Osteoblast (primary cell): ENCODE data around the gene CCNL2. TPM values are rescaled to one million over a fixed set of nuclear protein-coding genes. Genes with fewer than 3 reads are reported as not detected.

Experiments
- DNase-seq: peaks from one replicate; pipeline ENCODE4 v3.0.0; 2011; ENCODE audit warnings: low spot score, mixed read lengths; ENCODE audit not compliant: insufficient read length; ENCODE audit errors: missing footprints
- H2AFZ ChIP-seq: 2 replicates; pipeline ENCODE4 v1.6.0; 2011; ENCODE audit warnings: mild to moderate bottlenecking, low read length
- H3K27ac ChIP-seq: 2 replicates; pipeline ENCODE4 v1.5.1; 2011; ENCODE audit warnings: mild to moderate bottlenecking, low read depth, low read length, moderate library complexity
- H3K27me3 ChIP-seq: 2 replicates; pipeline ENCODE4 v1.6.0; 2012; ENCODE audit warnings: mild to moderate bottlenecking, control low read depth, inconsistent platforms, low read length, moderate library complexity; ENCODE audit not compliant: insufficient read depth
- H3K36me3 ChIP-seq: 2 replicates; pipeline ENCODE4 v1.5.1; 2011; ENCODE audit warnings: mild to moderate bottlenecking, low read length, control low read depth, moderate library complexity; ENCODE audit not compliant: insufficient read depth
- H3K4me1 ChIP-seq: 2 replicates; pipeline ENCODE4 v1.5.1; 2011; ENCODE audit warnings: mild to moderate bottlenecking, low read length, control low read depth, moderate library complexity; ENCODE audit not compliant: insufficient read depth
- H3K4me2 ChIP-seq: 2 replicates; pipeline ENCODE4 v1.6.0; 2011; ENCODE audit warnings: mild to moderate bottlenecking, low read length; ENCODE audit not compliant: insufficient read depth
- H3K4me3 ChIP-seq: fragments of 200-600 bp; sonication (generic); 3 replicates; pipeline ENCODE4 v1.5.1; 2012; ENCODE audit warnings: mild to moderate bottlenecking, low read length, inconsistent platforms; ENCODE audit not compliant: insufficient read depth
- H3K79me2 ChIP-seq: 2 replicates; pipeline ENCODE4 v1.6.0; 2012; ENCODE audit warnings: mild to moderate bottlenecking, low read length, control low read depth, inconsistent platforms; ENCODE audit not compliant: insufficient read depth
- H3K9me3 ChIP-seq: 2 replicates; pipeline ENCODE4 v1.5.1; 2011; ENCODE audit warnings: low read depth, low read length, control low read depth
- H4K20me1 ChIP-seq: 2 replicates; pipeline ENCODE4 v1.6.0; 2012; ENCODE audit warnings: mild to moderate bottlenecking, low read length, control low read depth; ENCODE audit not compliant: insufficient read depth
- CTCF ChIP-seq: IDR thresholded peaks from 2 replicates; pipeline ENCODE4 v1.5.1; 2011; ENCODE audit warnings: mild to moderate bottlenecking, low read depth, low read length, moderate library complexity; ENCODE audit errors: extremely low read depth
- total RNA-seq: library from RNA; depleted of rRNA; stranded (reverse); fragments of >200 nt; gene quantifications from 2 replicates; pipeline ENCODE4 v1.2.3, GENCODE V29; 2012

Gene CCNL2
- total RNA-seq, 1 donor: 138 TPM

DNA sequence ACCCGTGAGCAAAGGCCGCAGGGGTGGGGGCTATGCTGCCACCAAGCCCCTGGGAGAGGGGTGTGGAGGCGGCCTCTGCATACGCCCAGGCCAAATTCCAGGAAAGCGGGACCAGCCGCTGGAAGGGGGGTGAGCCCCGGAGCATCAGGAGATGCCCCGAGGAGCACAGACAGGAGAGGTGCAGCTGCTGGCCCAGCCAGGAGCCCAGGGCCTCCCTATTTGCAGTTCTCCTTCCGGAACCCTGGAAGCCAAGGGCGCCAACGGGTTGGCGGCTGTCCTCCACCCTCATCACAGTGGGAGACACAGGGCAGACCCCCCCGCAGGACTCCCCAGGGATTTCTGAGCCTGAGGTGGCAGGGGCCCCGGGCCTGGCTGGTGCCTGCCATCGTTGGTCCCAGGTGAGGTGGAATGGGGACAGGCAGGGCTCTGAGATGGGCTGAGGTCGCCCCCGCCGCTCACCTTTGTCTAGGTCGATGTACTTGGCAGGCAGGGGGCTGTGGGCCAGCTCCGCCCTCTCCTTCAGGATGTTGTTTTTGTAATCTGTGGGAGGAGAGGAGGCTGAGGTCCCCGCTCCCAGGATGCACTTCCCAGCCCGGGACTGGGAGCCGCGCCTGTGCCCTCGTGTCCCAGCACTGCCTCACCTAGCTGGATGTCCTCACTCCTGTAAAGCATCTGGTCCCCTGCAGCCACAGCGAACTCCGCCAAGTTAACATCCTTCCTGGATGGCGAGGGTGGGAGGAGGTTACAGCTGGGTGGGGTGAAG lies 45.6 kb downstream of the CCNL2 start:
- peaks cover 32% of the 10 kb centered on the region for H4K20me1 ChIP-seq
- DNase-seq: peak; percentile 88
- TF ChIP-seq CTCF: no peak
- peaks cover 57% of the 10 kb centered on the region for H3K79me2 ChIP-seq
- H3K9me3 ChIP-seq: no peaks in the 10 kb centered on the region
- H2AFZ ChIP-seq: no peak overlapping the region
- peaks cover 29% of the 10 kb centered on the region for H3K36me3 ChIP-seq
- H3K27me3 ChIP-seq: no peaks in the 10 kb centered on the region
- H3K4me3 ChIP-seq: no peak overlapping the region
- H3K27ac ChIP-seq: no peak overlapping the region
- peaks cover 7% of the 10 kb centered on the region for H3K4me1 ChIP-seq
- H3K4me2 ChIP-seq: no peak overlapping the region

DNA sequence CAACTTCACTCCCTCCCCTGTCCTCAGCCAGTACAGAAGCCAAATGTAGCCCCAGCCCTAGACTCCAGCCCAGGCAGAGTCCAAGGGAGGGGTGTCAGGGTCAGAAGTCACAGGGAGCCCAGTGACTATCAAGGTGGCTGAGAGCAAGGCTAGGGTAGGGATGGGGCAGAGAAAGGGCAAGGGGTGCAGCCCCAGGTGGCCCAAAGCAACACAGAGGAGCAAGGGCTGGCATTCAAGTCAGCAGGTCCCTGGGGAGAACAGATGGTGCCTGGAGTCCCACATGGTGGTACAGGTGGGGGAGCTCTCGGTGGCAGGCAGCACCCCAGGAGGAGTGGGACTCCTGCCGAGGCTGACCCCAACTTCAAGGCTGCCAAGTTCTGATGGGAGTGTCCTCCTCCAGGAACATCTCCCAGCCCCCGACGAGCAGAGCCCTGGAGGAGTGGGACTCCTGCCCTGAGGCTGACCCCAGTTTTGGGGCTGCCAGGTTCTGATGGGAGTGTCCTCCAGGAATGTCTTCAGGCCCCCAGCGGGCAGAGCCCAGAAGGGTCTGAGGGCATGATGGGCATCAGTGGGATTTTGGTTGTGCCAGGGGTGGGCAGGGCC lies 46.2 kb downstream of the CCNL2 start:
- no peaks in the 10 kb centered on the region for H3K9me3 ChIP-seq
- H3K4me3 ChIP-seq: no peak overlapping the region
- no peak for TF ChIP-seq CTCF
- peak overlapping the region; percentile 6 for H3K27ac ChIP-seq
- DNase-seq: peak; percentile 87
- H2AFZ ChIP-seq: no peak overlapping the region
- H3K79me2 ChIP-seq: peaks cover 59% of the 10 kb centered on the region
- H3K4me2 ChIP-seq: no peak overlapping the region
- peaks cover 37% of the 10 kb centered on the region for H4K20me1 ChIP-seq
- peaks cover 6% of the 10 kb centered on the region for H3K4me1 ChIP-seq
- H3K36me3 ChIP-seq: peaks cover 29% of the 10 kb centered on the region
- no peaks in the 10 kb centered on the region for H3K27me3 ChIP-seq

GRCh38 chr1:1351511-1352427 lies 47.4 kb downstream of the CCNL2 start:
- peaks cover 29% of the 10 kb centered on the region for H3K36me3 ChIP-seq
- peak; percentile 97 for DNase-seq
- H3K27me3 ChIP-seq: no peaks in the 10 kb centered on the region
- H3K4me1 ChIP-seq: peaks cover 18% of the 10 kb centered on the region
- no peak overlapping the region for H3K27ac ChIP-seq
- peaks cover 41% of the 10 kb centered on the region for H4K20me1 ChIP-seq
- no peak overlapping the region for H2AFZ ChIP-seq
- H3K79me2 ChIP-seq: peaks cover 59% of the 10 kb centered on the region
- peak overlapping the region; percentile 23 for H3K4me2 ChIP-seq
- peak overlapping the region; percentile 28 for H3K4me3 ChIP-seq
- no peak for TF ChIP-seq CTCF
- no peaks in the 10 kb centered on the region for H3K9me3 ChIP-seq
